ENCODE results near the gene ARHGAP23. TPM values are rescaled to one million over a fixed set of nuclear protein-coding genes. Genes with fewer than 3 reads are reported as not detected.

The ARHGAP23 gene
- total RNA-seq, 2 experiments from 2014 or later = 0.40 TPM; not detected in 1

DNA sequence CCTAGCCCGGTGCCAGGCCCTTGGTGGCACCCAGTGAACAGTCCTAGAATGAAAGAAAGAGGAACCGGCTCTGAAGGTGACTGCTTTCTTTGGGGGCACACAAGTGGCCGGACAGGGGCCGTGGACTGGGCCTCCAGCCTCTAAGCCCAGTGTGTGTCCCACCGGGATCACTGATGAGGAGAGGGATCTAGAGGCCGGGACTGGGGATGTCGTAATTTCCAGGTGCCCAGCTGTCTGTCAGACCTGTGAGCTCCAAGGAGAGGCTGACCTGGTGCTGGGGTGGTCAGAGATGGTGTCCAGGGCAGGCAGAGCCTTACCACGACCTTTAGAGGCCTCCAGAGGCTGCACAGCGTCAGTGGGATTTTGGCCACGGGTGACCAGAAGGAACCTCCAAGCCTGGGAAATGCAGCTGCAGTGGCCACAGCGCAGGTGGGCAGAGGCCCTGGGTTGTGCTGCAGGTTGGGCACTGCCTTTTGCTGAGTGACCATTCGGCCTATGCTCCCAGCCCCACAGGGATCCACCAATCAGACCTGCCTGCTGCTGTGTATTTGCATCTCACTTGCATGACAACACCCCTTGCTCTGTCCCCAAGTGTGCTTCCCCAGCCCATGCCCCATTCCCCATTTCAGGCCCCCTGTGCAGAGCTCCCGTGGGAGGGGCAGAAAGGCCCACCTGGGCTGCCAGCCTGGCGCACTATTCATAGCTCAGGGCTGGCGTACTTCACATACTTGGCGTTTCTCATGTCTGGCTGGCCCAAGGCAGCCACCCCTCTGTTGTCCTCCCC lies 12.5 kb downstream of the ARHGAP23 start:
- DNase-seq = no peak
- CTCF ChIA-PET = no interaction called here
- H3K27me3 Mint-ChIP-seq = peaks cover 16% of the 10 kb centered on the region
- H3K4me1 Mint-ChIP-seq = no peaks in the 10 kb centered on the region
- no peak overlapping the region for H3K27ac Mint-ChIP-seq
- no peak overlapping the region for H3K4me3 Mint-ChIP-seq
- H3K36me3 Mint-ChIP-seq = no peaks in the 10 kb centered on the region
- no peaks in the 10 kb centered on the region for H3K9me3 Mint-ChIP-seq (ENCODE audit: low read depth)
- no peak for ATAC-seq

- DNase-seq = no peak
- H3K27me3 Mint-ChIP-seq = peaks cover 16% of the 10 kb centered on the region
- no peaks in the 10 kb centered on the region for H3K9me3 Mint-ChIP-seq (ENCODE audit: low read depth)
- no peak overlapping the region for H3K4me3 Mint-ChIP-seq
- no peaks in the 10 kb centered on the region for H3K4me1 Mint-ChIP-seq
- H3K27ac Mint-ChIP-seq = no peak overlapping the region
- H3K36me3 Mint-ChIP-seq = no peaks in the 10 kb centered on the region
- ATAC-seq = no peak
- CTCF ChIA-PET = no interaction called here
These were observed 13.3 kb downstream of the ARHGAP23 start for GRCh38 chr17:38441429-38442061.

DNA sequence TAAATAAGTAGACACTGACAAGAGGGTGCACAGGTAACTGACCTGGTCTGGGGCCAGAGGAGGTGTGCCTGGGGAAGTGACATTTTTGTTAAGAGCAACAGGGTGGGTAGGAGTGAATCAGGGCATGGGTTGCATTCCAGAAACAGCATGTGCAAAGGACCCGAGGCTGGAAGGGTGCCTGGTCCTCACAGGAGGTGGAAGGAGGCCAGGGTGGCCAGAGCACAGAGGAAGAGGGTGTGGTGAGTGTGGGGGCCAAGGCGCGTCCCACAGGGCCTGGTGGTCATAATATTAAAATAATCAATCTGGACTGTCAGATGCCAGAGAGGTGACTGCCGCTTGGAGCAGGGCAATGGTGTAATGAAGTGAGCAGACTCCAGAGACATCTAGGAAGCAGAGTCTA lies 14.3 kb downstream of the ARHGAP23 start:
- DNase-seq (no peak), ATAC-seq (no peak)
- no peaks in the 10 kb centered on the region for H3K36me3 Mint-ChIP-seq
- peaks cover 19% of the 10 kb centered on the region for H3K27me3 Mint-ChIP-seq
- CTCF ChIA-PET = no interaction called here
- H3K4me1 Mint-ChIP-seq = no peaks in the 10 kb centered on the region
- no peak overlapping the region for H3K4me3 Mint-ChIP-seq
- H3K27ac Mint-ChIP-seq = no peak overlapping the region
- H3K9me3 Mint-ChIP-seq (ENCODE audit: low read depth) = no peaks in the 10 kb centered on the region

GRCh38 chr17:38443356-38444031 lies 15.2 kb downstream of the ARHGAP23 start:
- Mint-ChIP-seq H3K36me3 (no peaks in the 10 kb centered on the region), H3K4me3 (no peak overlapping the region), H3K27ac (no peak overlapping the region), H3K27me3 (peaks cover 19% of the 10 kb centered on the region), H3K9me3 (ENCODE audit: low read depth) (no peaks in the 10 kb centered on the region), H3K4me1 (no peaks in the 10 kb centered on the region)
- ATAC-seq = no peak
- no peak for DNase-seq
- CTCF ChIA-PET = interaction anchor here (1.6 kb wide), 1 partner anchor 20 kb away, joined by 4 read pairs; no protein-coding TSS in a partner anchor

DNA sequence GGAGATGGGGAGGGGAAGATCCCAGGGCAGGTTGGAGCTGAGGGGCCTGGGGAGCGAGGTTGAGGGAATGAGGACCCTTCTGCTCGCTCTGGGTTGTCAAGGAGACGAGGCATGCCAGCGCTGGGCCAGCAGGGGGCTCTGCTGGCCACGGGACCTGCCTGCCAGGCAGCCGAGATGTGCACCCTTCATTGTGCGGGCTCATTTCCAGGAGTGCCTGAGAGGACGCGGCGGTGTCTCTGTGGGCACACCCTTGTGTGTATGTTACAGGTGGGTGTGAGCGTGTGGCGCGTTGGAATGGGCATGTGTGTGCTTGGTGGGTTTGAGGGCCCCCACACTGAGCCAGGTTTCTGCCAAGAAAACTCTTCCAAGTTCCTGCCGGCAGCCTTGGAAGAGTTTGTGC lies 15.9 kb downstream of the ARHGAP23 start:
- ATAC-seq (peak; percentile 84), DNase-seq (peak; percentile 64)
- H3K36me3 Mint-ChIP-seq = no peaks in the 10 kb centered on the region
- peaks cover 19% of the 10 kb centered on the region for H3K27me3 Mint-ChIP-seq
- CTCF ChIA-PET = interaction anchor here (1.6 kb wide), 1 partner anchor 20 kb away, joined by 4 read pairs; no protein-coding TSS in a partner anchor
- H3K27ac Mint-ChIP-seq = no peak overlapping the region
- no peaks in the 10 kb centered on the region for H3K4me1 Mint-ChIP-seq
- H3K4me3 Mint-ChIP-seq = no peak overlapping the region
- H3K9me3 Mint-ChIP-seq (ENCODE audit: low read depth) = no peaks in the 10 kb centered on the region

GRCh38 chr17:38447502-38448085 lies 19.3 kb downstream of the ARHGAP23 start:
- H3K27me3 Mint-ChIP-seq = peaks cover 26% of the 10 kb centered on the region
- CTCF ChIA-PET = interaction anchor here (0.6 kb wide), 1 partner anchor 19 kb away, joined by 4 read pairs; no protein-coding TSS in a partner anchor
- no peaks in the 10 kb centered on the region for H3K36me3 Mint-ChIP-seq
- no peaks in the 10 kb centered on the region for H3K4me1 Mint-ChIP-seq
- no peaks in the 10 kb centered on the region for H3K9me3 Mint-ChIP-seq (ENCODE audit: low read depth)
- no peak overlapping the region for H3K27ac Mint-ChIP-seq
- DNase-seq (no peak), ATAC-seq (no peak)
- H3K4me3 Mint-ChIP-seq = no peak overlapping the region

DNA sequence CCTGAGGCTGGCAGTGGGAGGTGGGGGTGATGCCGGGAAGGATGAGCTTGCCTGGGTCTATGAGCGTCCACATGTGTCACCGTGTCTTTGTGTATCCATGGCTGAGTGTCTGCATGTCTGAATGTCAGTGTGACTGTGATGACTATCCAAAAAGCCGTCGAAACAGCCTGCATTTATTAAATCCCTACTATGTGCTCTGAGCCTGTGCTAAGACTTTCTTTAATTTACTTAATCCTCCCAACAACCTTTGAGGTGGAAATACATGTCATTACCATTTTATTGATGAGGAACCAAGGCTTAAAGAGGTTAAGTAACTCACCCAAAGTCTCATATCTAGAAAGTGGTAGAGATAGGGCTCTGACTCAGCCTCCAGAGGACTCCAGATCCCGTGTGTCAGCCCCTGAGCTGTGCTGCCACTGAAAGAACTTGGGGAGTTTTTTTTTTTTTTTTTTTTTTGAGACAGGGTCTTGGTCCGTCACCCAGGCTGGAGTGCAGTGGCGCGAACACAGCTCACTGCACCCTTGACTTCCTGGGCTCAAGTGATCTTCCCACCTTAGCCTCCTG lies 20.0 kb downstream of the ARHGAP23 start:
- CTCF ChIA-PET = interaction anchor here (0.6 to 1.0 kb wide), 2 partner anchors 44 to 68 kb away, joined by 3 to 4 read pairs; no protein-coding TSS in a partner anchor
- Mint-ChIP-seq H3K27ac (no peak overlapping the region), H3K27me3 (peaks cover 29% of the 10 kb centered on the region), H3K4me3 (no peak overlapping the region), H3K36me3 (no peaks in the 10 kb centered on the region), H3K9me3 (ENCODE audit: low read depth) (no peaks in the 10 kb centered on the region), H3K4me1 (peaks cover 2% of the 10 kb centered on the region)
- DNase-seq = no peak
- ATAC-seq = no peak

- no peak overlapping the region for H3K4me3 Mint-ChIP-seq
- DNase-seq (no peak), ATAC-seq (no peak)
- H3K4me1 Mint-ChIP-seq = peaks cover 3% of the 10 kb centered on the region
- H3K36me3 Mint-ChIP-seq = no peaks in the 10 kb centered on the region
- CTCF ChIA-PET = interaction anchor here (1.1 kb wide), 1 partner anchor 109 kb away, joined by 3 read pairs; no protein-coding TSS in a partner anchor
- H3K27ac Mint-ChIP-seq = no peak overlapping the region
- peaks cover 30% of the 10 kb centered on the region for H3K27me3 Mint-ChIP-seq
- H3K9me3 Mint-ChIP-seq (ENCODE audit: low read depth) = no peaks in the 10 kb centered on the region
These were observed 21.1 kb downstream of the ARHGAP23 start for GRCh38 chr17:38449364-38449763.

DNA sequence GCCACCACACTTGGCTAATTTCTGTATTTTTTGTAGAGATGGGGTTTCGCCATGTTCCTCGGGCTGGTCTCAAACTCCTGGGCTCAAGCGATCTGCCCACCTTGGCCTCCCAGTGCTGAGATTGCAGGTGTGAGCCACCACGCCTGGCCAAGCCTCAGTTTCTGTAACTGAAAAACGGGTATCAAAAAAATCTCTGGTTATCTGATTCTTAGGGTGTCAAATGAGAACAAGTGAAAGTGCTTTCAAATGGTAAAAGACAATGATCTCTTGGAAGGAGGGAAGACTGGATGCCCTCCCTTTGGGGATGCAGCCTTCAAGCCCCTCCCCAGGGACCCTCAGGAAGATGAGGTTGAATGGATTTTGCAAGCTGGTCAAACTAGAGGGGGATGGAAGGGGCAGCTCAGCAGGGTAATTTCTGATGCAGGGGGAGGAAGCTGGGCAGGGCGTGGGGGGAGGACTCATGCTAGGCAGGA lies 22.3 kb downstream of the ARHGAP23 start:
- H3K4me1 Mint-ChIP-seq = peaks cover 3% of the 10 kb centered on the region
- H3K9me3 Mint-ChIP-seq (ENCODE audit: low read depth) = no peaks in the 10 kb centered on the region
- H3K4me3 Mint-ChIP-seq = no peak overlapping the region
- H3K27ac Mint-ChIP-seq = no peak overlapping the region
- H3K27me3 Mint-ChIP-seq = peaks cover 38% of the 10 kb centered on the region
- CTCF ChIA-PET = interaction anchor here (1.1 kb wide), 1 partner anchor 108 kb away, joined by 3 read pairs; no protein-coding TSS in a partner anchor
- DNase-seq (no peak), ATAC-seq (no peak)
- no peaks in the 10 kb centered on the region for H3K36me3 Mint-ChIP-seq

- Mint-ChIP-seq H3K27ac (no peak overlapping the region), H3K4me3 (no peak overlapping the region), H3K4me1 (peaks cover 3% of the 10 kb centered on the region), H3K27me3 (peaks cover 40% of the 10 kb centered on the region), H3K36me3 (no peaks in the 10 kb centered on the region), H3K9me3 (ENCODE audit: low read depth) (no peaks in the 10 kb centered on the region)
- CTCF ChIA-PET = interaction anchor here (0.7 to 1.4 kb wide), 3 partner anchors 10 to 215 kb away, joined by 3 read pairs; no protein-coding TSS in a partner anchor
- ATAC-seq = no peak
- DNase-seq = no peak
These were observed 23.0 kb downstream of the ARHGAP23 start for GRCh38 chr17:38451030-38451839.

DNA sequence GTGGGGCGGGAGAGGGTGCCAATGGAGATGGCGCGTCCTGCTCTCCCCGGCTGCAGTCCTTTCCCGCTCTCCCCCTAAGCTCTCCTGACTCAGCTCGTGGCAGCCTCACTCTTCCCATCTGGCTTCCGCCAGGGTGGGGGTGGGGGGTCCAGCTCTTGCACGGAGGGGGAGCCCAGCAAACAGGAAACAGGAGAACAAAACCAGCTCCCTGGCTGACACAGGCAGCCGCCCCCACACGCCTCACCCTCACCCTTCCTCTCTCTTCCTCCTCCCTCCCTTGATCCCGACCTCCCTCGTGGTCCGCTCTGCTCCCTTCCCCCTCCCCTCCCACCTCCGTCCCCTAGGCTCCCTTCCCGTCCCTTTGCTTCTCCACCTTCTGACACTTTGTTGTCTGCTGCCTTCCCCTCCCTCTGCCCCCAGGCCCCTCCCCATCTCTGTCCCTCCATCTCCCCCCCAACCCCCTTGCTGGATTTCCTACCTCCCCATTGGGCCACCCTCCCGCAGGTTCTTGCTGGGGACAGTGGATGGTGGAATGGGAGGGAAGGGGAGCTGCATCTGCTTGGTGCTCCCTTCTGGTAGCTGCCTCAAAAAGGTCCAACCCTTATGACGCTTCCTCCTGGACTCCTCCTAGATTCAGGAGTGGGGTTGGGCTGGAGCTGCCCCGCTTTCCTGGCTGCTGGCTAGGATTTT lies 23.7 kb downstream of the ARHGAP23 start:
- DNase-seq (no peak), ATAC-seq (no peak)
- Mint-ChIP-seq H3K9me3 (ENCODE audit: low read depth) (no peaks in the 10 kb centered on the region), H3K27ac (no peak overlapping the region), H3K27me3 (peaks cover 43% of the 10 kb centered on the region), H3K36me3 (no peaks in the 10 kb centered on the region), H3K4me3 (no peak overlapping the region), H3K4me1 (peaks cover 3% of the 10 kb centered on the region)
- CTCF ChIA-PET = interaction anchor here (0.7 to 1.4 kb wide), 4 partner anchors 9 to 215 kb away, joined by 3 read pairs; no protein-coding TSS in a partner anchor

GRCh38 chr17:38452719-38453118 lies 24.5 kb downstream of the ARHGAP23 start:
- CTCF ChIA-PET = interaction anchor here (1.0 to 1.4 kb wide), 3 partner anchors 29 to 119 kb away, joined by 3 read pairs; no protein-coding TSS in a partner anchor
- Mint-ChIP-seq H3K27ac (no peak overlapping the region), H3K36me3 (no peaks in the 10 kb centered on the region), H3K27me3 (peaks cover 42% of the 10 kb centered on the region), H3K9me3 (ENCODE audit: low read depth) (no peaks in the 10 kb centered on the region), H3K4me1 (peaks cover 3% of the 10 kb centered on the region), H3K4me3 (no peak overlapping the region)
- DNase-seq (no peak), ATAC-seq (no peak)
